Calu3 (cell line): Measurements from ENCODE around the gene CCDC141. TPM values are rescaled to one million over a fixed set of nuclear protein-coding genes. Genes with fewer than 3 reads are reported as not detected.

Experiments used
- BruUV-seq: library from RNA; stranded (reverse); fragments of 400-500 nt; replicated peaks from 2 replicates; lab custom pipeline; 2021; lab: Mats Ljungman, UMichigan
- CTCF ChIA-PET: fragments of 300-600 bp; sonication (Branson Sonifier 250); formaldehyde crosslinking; loops from one replicate; lab custom pipeline; 2022; ENCODE audit warnings: antibody characterized with exemption; lab: Charles Lee
- DNase-seq: peaks from one replicate; pipeline ENCODE4 v3.0.0; 2022
- H3K27ac Mint-ChIP-seq: one replicate; pipeline ENCODE4 v1.8.0; 2022; ENCODE audit warnings: mixed read lengths; ENCODE audit not compliant: unreplicated experiment
- H3K27me3 Mint-ChIP-seq: one replicate; pipeline ENCODE4 v1.8.0; 2022; ENCODE audit warnings: mixed read lengths; ENCODE audit not compliant: unreplicated experiment
- H3K36me3 Mint-ChIP-seq: one replicate; pipeline ENCODE4 v1.8.0; 2022; ENCODE audit warnings: mild to moderate bottlenecking, moderate library complexity, mixed read lengths; ENCODE audit not compliant: insufficient read depth, unreplicated experiment
- H3K4me1 Mint-ChIP-seq: one replicate; pipeline ENCODE4 v1.8.0; 2022; ENCODE audit warnings: mild to moderate bottlenecking, low read depth, mixed read lengths; ENCODE audit not compliant: unreplicated experiment
- H3K4me3 Mint-ChIP-seq: one replicate; pipeline ENCODE4 v1.8.0; 2022; ENCODE audit warnings: mild to moderate bottlenecking, low read depth, moderate library complexity, mixed read lengths; ENCODE audit not compliant: unreplicated experiment
- H3K9me3 Mint-ChIP-seq: one replicate; pipeline ENCODE4 v1.8.0; 2022; ENCODE audit warnings: low read depth, mixed read lengths; ENCODE audit not compliant: unreplicated experiment
- intact Hi-C: fragments of 100-400 bp; cut with micrococcal nuclease; formaldehyde crosslinking; loops from one replicate; pipeline ENCODE4 v1.10.0; 2022; ENCODE audit not compliant: unreplicated experiment
- total RNA-seq: library from RNA; stranded (reverse); gene quantifications from 2 replicates; pipeline ENCODE4 v1.2.3, GENCODE V29; 2022
- TF ChIP-seq, protein P1 (sequence below): fragments of 200-600 bp; IDR thresholded peaks from one replicate; pipeline ENCODE4 v1.8.0; 2022; ENCODE audit warnings: antibody characterized with exemption; ENCODE audit not compliant: unreplicated experiment

The CCDC141 gene
- total RNA-seq, 1 experiment from 2014 or later = 0.07 TPM

DNA sequence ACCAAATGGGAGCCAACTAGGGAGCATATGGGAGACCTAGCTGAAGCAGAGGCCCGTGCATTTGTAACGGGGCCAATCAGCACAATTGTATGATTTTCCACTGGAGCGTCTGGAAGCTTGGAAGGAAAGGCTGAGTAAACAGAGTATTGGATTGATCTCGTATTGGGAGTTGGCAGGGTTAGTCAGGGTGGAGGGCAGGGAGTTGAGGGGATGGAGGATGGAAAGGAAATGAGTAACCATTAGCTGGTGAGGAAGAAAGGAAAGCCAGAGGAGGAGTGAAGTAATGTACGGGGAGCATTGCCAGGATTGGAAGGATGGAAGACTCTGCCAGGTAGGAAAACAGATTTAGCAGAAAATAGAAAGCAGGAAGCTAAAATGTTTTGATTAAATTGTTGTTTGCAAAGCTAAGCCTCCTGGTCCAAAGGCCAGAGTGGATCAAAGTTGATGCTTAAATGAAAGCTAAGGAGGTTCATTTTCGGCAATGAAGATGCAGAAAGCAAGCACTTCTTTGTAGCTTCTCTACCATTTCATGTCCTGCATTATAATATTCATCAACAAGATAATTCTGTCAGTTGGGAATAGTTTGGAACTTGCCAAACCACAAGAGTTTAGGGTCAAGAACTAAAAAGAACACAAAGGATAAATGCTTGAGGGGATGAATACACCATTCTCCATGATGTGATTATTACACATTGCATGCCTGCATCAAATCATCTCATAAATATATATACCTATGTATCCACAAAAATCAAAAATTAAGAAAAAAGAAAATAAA is 167.1 kb downstream of the CCDC141 start:
- CTCF ChIA-PET = interaction anchor here (0.8 to 1.1 kb wide), 2 partner anchors 13 to 182 kb away, joined by 3 read pairs; no protein-coding TSS in a partner anchor
- H3K4me3 Mint-ChIP-seq = no peak overlapping the region
- no peak overlapping the region for H3K27ac Mint-ChIP-seq
- no TSS peak for BruUV-seq
- peaks cover 5% of the 10 kb centered on the region for H3K4me1 Mint-ChIP-seq
- DNase-seq = no peak
- TF ChIP-seq, protein P1, sequence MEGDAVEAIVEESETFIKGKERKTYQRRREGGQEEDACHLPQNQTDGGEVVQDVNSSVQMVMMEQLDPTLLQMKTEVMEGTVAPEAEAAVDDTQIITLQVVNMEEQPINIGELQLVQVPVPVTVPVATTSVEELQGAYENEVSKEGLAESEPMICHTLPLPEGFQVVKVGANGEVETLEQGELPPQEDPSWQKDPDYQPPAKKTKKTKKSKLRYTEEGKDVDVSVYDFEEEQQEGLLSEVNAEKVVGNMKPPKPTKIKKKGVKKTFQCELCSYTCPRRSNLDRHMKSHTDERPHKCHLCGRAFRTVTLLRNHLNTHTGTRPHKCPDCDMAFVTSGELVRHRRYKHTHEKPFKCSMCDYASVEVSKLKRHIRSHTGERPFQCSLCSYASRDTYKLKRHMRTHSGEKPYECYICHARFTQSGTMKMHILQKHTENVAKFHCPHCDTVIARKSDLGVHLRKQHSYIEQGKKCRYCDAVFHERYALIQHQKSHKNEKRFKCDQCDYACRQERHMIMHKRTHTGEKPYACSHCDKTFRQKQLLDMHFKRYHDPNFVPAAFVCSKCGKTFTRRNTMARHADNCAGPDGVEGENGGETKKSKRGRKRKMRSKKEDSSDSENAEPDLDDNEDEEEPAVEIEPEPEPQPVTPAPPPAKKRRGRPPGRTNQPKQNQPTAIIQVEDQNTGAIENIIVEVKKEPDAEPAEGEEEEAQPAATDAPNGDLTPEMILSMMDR = no peak
- intact Hi-C loops = no loop called here
- H3K9me3 Mint-ChIP-seq = no peaks in the 10 kb centered on the region
- H3K27me3 Mint-ChIP-seq = no peaks in the 10 kb centered on the region
- H3K36me3 Mint-ChIP-seq = no peaks in the 10 kb centered on the region

- no peaks in the 10 kb centered on the region for H3K36me3 Mint-ChIP-seq
Observed at GRCh38 chr2:178881075-178881474, 168.9 kb downstream of the CCDC141 start.

DNA sequence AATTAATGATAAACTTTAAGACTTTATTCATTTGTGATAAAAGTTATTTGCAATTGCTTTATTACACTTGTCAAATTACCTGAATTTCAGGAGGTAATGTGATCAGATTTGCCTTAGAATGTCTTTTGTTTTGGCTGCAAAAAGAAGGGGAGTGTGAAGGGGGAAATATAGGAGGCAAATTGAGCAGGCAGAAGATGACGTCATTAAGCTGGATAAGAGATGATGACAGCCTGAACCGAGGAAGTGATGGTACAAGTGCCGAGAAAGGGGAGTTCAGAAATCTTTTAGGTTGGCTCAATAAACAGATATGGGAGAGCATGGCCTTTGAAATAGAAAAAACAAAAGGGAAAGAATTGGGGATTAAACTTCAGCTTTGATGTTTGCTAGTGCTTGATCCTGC is 169.7 kb downstream of the CCDC141 start:
- Mint-ChIP-seq H3K27me3 (no peaks in the 10 kb centered on the region), H3K9me3 (no peaks in the 10 kb centered on the region), H3K36me3 (no peaks in the 10 kb centered on the region), H3K4me3 (no peak overlapping the region), H3K4me1 (peaks cover 5% of the 10 kb centered on the region), H3K27ac (no peak overlapping the region)
- BruUV-seq = no TSS peak
- intact Hi-C loops = no loop called here
- CTCF ChIA-PET = no interaction called here
- no peak for DNase-seq
- TF ChIP-seq, protein P1 = no peak

More at GRCh38 chr2:178881075-178881474, 168.9 kb downstream of the CCDC141 start:
- H3K4me3 Mint-ChIP-seq = no peak overlapping the region
- intact Hi-C loops = no loop called here
- no TSS peak for BruUV-seq
- no peaks in the 10 kb centered on the region for H3K9me3 Mint-ChIP-seq
- TF ChIP-seq, protein P1 = no peak
- H3K27ac Mint-ChIP-seq = no peak overlapping the region
- H3K27me3 Mint-ChIP-seq = no peaks in the 10 kb centered on the region
- CTCF ChIA-PET = no interaction called here
- H3K4me1 Mint-ChIP-seq = peaks cover 5% of the 10 kb centered on the region
- no peak for DNase-seq

DNA sequence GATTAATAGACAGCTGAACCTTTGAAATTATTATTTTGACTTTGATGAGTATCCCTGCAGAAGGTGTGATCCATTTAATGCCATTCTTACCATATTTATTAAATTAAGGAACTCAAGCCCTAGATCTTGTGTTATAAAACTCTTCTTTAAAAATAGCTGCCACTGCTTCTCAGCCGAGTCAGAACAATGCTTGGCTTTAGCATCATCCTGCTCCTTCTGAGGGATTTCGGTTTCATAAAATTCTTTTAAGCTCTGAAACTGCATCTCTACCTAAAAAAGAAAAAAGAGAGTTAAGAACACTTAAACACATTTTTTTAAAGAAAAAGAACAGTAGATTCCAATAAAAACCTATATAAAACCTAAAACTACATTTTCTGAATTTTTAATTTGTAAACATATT is 172.1 kb downstream of the CCDC141 start:
- intact Hi-C loops = no loop called here
- Mint-ChIP-seq H3K36me3 (no peaks in the 10 kb centered on the region), H3K27me3 (no peaks in the 10 kb centered on the region), H3K4me3 (no peak overlapping the region), H3K27ac (no peak overlapping the region), H3K4me1 (peaks cover 15% of the 10 kb centered on the region), H3K9me3 (no peaks in the 10 kb centered on the region)
- CTCF ChIA-PET = no interaction called here
- DNase-seq = no peak
- BruUV-seq = no TSS peak
- TF ChIP-seq, protein P1 = no peak
